Activated T-cell treated with anti-CD3 and anti-CD28 coated beads, Interleukin-2, amount 50 U/mL, for 72 hours (primary cell): ENCODE data around the gene CHMP1B. TPM values are rescaled to one million over a fixed set of nuclear protein-coding genes. Genes with fewer than 3 reads are reported as not detected.
A peak's percentile ranks its signal among the peaks of the same experiment; 100 is the strongest.

Experiments used
- ATAC-seq, 2 donors: fragments of 150-1000 bp; cut with Tn5 transposase; replicated peaks in 1 of 2; 2 replicates each; pipeline ENCODE4 v1.10.0; 2021; ENCODE audit warnings: moderate library complexity in 2 of 2, mild to moderate bottlenecking in 1 of 2
- DNase-seq, 2 donors: peaks; one replicate each; pipeline ENCODE4 v3.0.0; 2021 to 2022; ENCODE audit warnings: mixed read lengths in 1 of 2
- H3K27ac Mint-ChIP-seq: one replicate; pipeline ENCODE4 v1.8.0; 2022; ENCODE audit warnings: mild to moderate bottlenecking, moderate library complexity, mixed read lengths
- H3K27me3 Mint-ChIP-seq: one replicate; pipeline ENCODE4 v1.8.0; 2022; ENCODE audit warnings: low read depth, mixed read lengths
- H3K36me3 Mint-ChIP-seq, 2 donors: one replicate each; pipeline ENCODE4 v1.8.0; 2022; ENCODE audit warnings: mixed read lengths in 2 of 2, mild to moderate bottlenecking in 1 of 2; ENCODE audit not compliant: insufficient read depth in 2 of 2
- H3K4me1 Mint-ChIP-seq: one replicate; pipeline ENCODE4 v1.8.0; 2022; ENCODE audit warnings: low read depth, mixed read lengths
- H3K4me3 Mint-ChIP-seq, 2 donors: one replicate each; pipeline ENCODE4 v1.8.0; 2022; ENCODE audit warnings: mild to moderate bottlenecking in 2 of 2, mixed read lengths in 2 of 2, moderate library complexity in 2 of 2
- H3K9me3 Mint-ChIP-seq, 2 donors: one replicate each; pipeline ENCODE4 v1.8.0; 2022; ENCODE audit warnings: mixed read lengths in 2 of 2
- total RNA-seq, 2 donors: library from RNA; stranded (reverse); gene quantifications; one replicate each; pipeline ENCODE4 v1.2.3, GENCODE V29; 2022

Gene CHMP1B, protein sequence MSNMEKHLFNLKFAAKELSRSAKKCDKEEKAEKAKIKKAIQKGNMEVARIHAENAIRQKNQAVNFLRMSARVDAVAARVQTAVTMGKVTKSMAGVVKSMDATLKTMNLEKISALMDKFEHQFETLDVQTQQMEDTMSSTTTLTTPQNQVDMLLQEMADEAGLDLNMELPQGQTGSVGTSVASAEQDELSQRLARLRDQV
- 10 to 100 TPM; 29.8 to 31.3 TPM for total RNA-seq

DNA sequence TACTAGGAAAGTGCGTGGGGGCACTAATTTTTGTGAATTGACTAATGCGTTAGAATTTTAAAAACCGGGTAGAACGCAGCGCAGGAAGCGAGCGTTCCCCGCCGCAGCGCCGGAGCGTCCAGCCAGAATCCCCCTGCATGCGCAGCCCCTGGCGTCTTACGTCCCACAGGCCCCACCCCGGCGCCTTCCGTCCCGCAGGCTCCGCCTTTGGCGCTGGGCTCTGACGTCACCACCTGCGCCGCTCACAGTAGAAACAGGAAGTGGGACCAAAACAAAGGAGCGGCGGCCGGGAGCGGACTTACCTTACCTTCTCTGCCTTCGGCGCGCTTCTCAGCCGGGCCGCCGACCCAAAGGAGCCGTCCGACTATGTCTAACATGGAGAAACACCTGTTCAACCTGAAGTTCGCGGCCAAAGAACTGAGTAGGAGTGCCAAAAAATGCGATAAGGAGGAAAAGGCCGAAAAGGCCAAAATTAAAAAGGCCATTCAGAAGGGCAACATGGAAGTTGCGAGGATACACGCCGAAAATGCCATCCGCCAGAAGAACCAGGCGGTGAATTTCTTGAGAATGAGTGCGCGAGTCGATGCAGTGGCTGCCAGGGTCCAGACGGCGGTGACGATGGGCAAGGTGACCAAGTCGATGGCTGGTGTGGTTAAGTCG, at the start of gene CHMP1B:
TSS of gene CHMP1B (plus strand) at position 268 of the 660 bp plus-strand sequence. CDS start at position 367, 99 bp downstream.
- Mint-ChIP-seq H3K36me3 (peaks cover 2 to 7% of the 10 kb centered on the region in 2 donors), H3K9me3 (no peaks in the 10 kb centered on the region), H3K27me3 (no peaks in the 10 kb centered on the region), H3K4me1 (peaks cover 37% of the 10 kb centered on the region), H3K4me3 (peak within 1 kb of the TSS; percentile 96 to 99), H3K27ac (peak within 1 kb of the TSS; percentile 100)
- ATAC-seq (peak; percentile 96 to 98), DNase-seq (peak; percentile 97 to 98)

DNA sequence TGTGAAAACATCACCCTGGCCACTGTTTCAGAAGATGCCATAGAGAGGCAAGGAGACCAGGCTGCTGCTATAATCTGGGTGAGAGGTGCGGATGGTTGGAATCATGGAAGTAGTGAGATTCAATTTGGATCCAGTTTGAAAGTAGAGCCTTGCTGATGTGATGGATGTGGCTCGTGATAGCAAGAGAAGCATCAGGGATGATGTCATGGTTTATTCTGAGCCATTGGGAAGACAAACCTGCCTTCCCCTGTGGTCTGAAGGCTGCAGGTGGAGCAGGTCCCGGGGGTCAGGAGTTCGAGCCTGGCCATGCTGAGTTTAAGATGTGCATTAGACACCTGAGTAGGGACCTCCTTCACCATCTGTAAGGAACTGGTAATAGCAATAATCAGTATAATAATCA, 49.6 kb upstream of the CHMP1B start:
- no peak for ATAC-seq
- H3K9me3 Mint-ChIP-seq: no peaks in the 10 kb centered on the region
- H3K27me3 Mint-ChIP-seq: peaks cover 7% of the 10 kb centered on the region
- no peak overlapping the region for H3K27ac Mint-ChIP-seq
- H3K4me1 Mint-ChIP-seq: no peaks in the 10 kb centered on the region
- no peaks in the 10 kb centered on the region for H3K36me3 Mint-ChIP-seq
- H3K4me3 Mint-ChIP-seq: no peak overlapping the region
- DNase-seq: no peak

DNA sequence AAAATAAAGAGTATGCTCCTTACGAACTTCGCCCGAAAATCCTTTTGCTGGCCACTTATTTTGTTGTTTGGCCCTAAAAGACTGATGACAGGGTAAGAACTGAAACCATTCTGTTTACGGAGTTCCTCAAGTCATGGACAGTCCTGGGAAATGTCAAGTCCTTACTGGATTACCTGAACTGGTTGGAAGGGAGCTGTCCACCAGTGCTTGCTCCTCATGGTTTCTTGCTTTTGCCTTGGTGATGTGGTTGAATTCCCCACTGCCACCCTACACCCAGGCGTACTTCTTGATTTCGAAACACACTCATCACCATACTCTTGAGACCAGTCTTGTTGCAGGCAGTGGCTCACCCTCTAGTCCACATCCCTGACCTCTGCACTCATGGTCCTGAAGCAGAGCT, 49.1 kb upstream of the CHMP1B start:
- no peak overlapping the region for H3K27ac Mint-ChIP-seq
- H3K36me3 Mint-ChIP-seq: no peaks in the 10 kb centered on the region
- ATAC-seq: no peak

DNA sequence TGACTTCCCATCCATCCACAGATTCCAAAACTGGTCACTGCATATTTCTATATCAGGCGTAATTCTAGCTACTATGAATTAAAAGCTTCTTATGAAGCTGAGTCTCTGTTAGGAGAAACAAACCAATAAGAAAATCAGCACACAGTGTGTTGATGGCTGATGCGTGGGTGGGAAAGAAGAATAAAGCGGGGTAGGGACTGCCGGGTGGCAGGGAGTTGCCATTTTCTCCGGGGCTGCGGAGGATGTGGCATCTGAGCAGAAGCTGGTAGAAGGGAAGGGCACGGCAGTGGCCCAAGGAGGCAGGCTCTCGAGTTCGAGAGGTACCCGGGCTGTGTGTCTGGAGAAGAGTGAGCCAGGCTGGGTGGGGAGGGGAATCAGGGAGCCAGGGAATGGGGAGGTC, 48.6 kb upstream of the CHMP1B start:
- DNase-seq: no peak
- no peaks in the 10 kb centered on the region for H3K36me3 Mint-ChIP-seq
- no peak overlapping the region for H3K4me3 Mint-ChIP-seq
- H3K27me3 Mint-ChIP-seq: peaks cover 7% of the 10 kb centered on the region
- no peaks in the 10 kb centered on the region for H3K9me3 Mint-ChIP-seq
- H3K4me1 Mint-ChIP-seq: no peaks in the 10 kb centered on the region
- H3K27ac Mint-ChIP-seq: no peak overlapping the region
- ATAC-seq: no peak

More for the DNA sequence above, 49.1 kb upstream of the CHMP1B start:
- no peak for DNase-seq
- Mint-ChIP-seq H3K27me3 (peaks cover 7% of the 10 kb centered on the region), H3K4me3 (no peak overlapping the region), H3K9me3 (no peaks in the 10 kb centered on the region), H3K4me1 (no peaks in the 10 kb centered on the region)

- H3K9me3 Mint-ChIP-seq: no peaks in the 10 kb centered on the region
- DNase-seq: no peak
- H3K27me3 Mint-ChIP-seq: no peaks in the 10 kb centered on the region
- H3K4me3 Mint-ChIP-seq: no peak overlapping the region
- ATAC-seq: no peak
- no peak overlapping the region for H3K27ac Mint-ChIP-seq
- H3K36me3 Mint-ChIP-seq: no peaks in the 10 kb centered on the region
- no peaks in the 10 kb centered on the region for H3K4me1 Mint-ChIP-seq
Observed at GRCh38 chr18:11807233-11807632, 44.0 kb upstream of the CHMP1B start.

DNA sequence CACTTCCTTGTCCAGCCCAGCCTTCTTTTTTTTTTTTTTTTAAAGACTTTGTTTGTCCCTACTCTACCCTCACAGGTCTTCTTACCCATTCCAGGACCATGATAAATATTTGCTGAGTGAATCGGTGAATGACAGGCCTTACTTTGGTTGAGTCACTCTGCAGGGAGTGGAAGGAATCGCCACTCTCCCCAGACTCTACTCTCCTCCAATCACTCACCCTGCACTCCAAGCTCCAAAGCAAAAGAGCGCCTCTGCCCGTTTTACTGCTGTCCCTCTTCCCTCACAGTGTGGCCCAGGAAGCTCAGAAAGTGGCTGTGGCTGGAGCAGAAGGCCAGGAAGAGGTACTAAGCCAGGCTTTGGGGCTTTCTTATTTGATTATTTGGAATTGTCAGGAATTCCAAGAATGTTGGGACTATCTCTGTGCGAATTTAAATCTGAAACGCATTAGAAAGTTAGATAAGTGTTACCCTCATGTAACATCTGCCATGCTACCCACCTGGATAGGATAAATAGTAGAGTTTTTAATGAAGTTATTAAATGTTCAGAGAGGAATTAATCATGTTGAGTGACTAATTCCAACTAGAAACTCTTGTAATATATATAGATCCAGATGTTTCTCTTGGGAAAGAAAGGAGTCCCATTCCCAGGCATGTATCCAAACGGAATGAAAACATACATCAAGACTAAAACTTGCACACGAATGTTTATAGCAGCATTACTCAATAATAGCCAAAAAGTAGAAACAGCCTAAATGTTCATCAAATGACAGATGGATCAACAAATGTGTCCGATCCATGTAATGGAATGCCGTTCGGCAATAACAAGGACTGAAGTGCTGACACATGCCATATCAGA, 43.0 kb upstream of the CHMP1B start:
- no peaks in the 10 kb centered on the region for H3K27me3 Mint-ChIP-seq

GRCh38 chr18:11809895-11810294, 41.3 kb upstream of the CHMP1B start:
- DNase-seq (no peak), ATAC-seq (no peak)
- Mint-ChIP-seq H3K9me3 (no peaks in the 10 kb centered on the region), H3K27ac (no peak overlapping the region), H3K4me1 (no peaks in the 10 kb centered on the region), H3K4me3 (no peak overlapping the region), H3K36me3 (no peaks in the 10 kb centered on the region), H3K27me3 (no peaks in the 10 kb centered on the region)

More for the DNA sequence above, 43.0 kb upstream of the CHMP1B start:
- Mint-ChIP-seq H3K9me3 (no peaks in the 10 kb centered on the region), H3K36me3 (no peaks in the 10 kb centered on the region), H3K4me3 (no peak overlapping the region), H3K27ac (no peak overlapping the region), H3K4me1 (no peaks in the 10 kb centered on the region)
- ATAC-seq: no peak
- DNase-seq: no peak

DNA sequence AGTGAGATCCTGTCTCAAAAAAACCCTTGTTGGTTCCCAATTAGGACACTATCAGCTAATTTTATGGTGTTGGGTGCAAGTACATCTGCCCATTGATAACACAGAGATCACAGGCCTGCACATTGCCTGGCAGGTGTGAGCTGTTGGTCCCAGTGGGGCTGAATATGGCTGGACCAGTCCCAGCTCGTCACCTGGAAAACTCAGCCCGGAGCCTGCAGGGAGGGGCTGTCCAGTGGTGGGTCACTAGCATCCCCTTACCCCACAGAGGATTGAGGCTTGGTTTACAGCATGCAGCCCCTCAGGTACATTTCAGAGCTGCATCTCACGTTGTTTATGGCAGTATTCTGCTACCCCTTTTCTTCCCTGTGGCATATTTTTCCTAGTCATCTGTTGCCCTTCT, 40.8 kb upstream of the CHMP1B start:
- no peaks in the 10 kb centered on the region for H3K36me3 Mint-ChIP-seq
- no peak for ATAC-seq
- H3K4me1 Mint-ChIP-seq: no peaks in the 10 kb centered on the region
- no peak for DNase-seq
- H3K27ac Mint-ChIP-seq: no peak overlapping the region
- H3K4me3 Mint-ChIP-seq: no peak overlapping the region
- no peaks in the 10 kb centered on the region for H3K27me3 Mint-ChIP-seq
- H3K9me3 Mint-ChIP-seq: no peaks in the 10 kb centered on the region

DNA sequence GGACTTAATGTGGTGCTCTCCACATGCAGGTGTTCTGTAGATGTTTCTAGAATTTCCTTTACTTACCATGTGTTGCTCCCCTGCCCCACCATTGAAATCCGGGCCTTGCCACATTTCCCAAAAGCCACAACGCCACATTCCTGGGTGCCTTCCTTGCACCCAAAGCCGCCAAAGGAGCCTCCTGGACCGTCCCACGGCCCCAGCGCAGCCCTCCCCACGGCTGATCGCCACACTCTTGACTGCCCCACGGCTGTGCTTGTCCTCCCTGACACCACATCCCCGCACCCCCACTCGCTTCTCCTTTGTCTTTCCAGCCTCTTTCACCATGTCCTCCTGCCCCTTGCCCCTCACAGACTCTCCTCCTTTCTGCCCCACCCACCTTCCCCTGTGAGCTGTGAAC, 40.2 kb upstream of the CHMP1B start:
- H3K4me1 Mint-ChIP-seq: no peaks in the 10 kb centered on the region
- H3K36me3 Mint-ChIP-seq: no peaks in the 10 kb centered on the region
- ATAC-seq (no peak), DNase-seq (no peak)
- no peaks in the 10 kb centered on the region for H3K27me3 Mint-ChIP-seq
- H3K27ac Mint-ChIP-seq: no peak overlapping the region
- H3K4me3 Mint-ChIP-seq: no peak overlapping the region
- H3K9me3 Mint-ChIP-seq: no peaks in the 10 kb centered on the region

- DNase-seq (no peak), ATAC-seq (no peak)
- Mint-ChIP-seq H3K27me3 (no peaks in the 10 kb centered on the region), H3K36me3 (no peaks in the 10 kb centered on the region), H3K4me1 (no peaks in the 10 kb centered on the region), H3K27ac (no peak overlapping the region), H3K4me3 (no peak overlapping the region), H3K9me3 (no peaks in the 10 kb centered on the region)
Observed at GRCh38 chr18:11817229-11817628, 34.0 kb upstream of the CHMP1B start.

- no peaks in the 10 kb centered on the region for H3K27me3 Mint-ChIP-seq
- no peak overlapping the region for H3K27ac Mint-ChIP-seq
- no peaks in the 10 kb centered on the region for H3K9me3 Mint-ChIP-seq
- ATAC-seq: no peak
- no peaks in the 10 kb centered on the region for H3K4me1 Mint-ChIP-seq
- DNase-seq: no peak
- H3K36me3 Mint-ChIP-seq: no peaks in the 10 kb centered on the region
- H3K4me3 Mint-ChIP-seq: no peak overlapping the region
Observed at GRCh38 chr18:11818486-11819203, 32.6 kb upstream of the CHMP1B start.

DNA sequence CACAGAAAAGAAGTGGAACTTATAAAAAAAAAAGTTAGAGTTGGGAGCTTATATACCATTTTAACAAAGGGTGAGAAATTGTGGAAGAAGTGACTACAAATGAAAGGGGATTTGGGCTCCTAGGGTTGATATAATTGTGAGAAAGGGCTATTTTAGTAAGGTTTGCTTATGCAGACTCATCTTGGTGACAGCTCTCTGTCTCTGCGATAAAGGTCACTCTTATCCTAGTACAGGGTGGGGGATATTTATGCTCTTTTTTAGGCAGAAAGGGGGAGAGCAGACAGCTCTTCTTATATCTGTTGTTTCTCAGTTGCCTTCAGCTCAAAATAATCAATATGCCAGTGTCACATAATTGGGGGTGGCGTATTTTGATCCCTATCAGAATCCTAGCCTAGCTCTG, 31.3 kb upstream of the CHMP1B start:
- H3K36me3 Mint-ChIP-seq: no peaks in the 10 kb centered on the region
- no peaks in the 10 kb centered on the region for H3K9me3 Mint-ChIP-seq
- H3K4me1 Mint-ChIP-seq: no peaks in the 10 kb centered on the region
- no peak overlapping the region for H3K27ac Mint-ChIP-seq
- H3K4me3 Mint-ChIP-seq: no peak overlapping the region
- ATAC-seq (no peak), DNase-seq (no peak)
- no peaks in the 10 kb centered on the region for H3K27me3 Mint-ChIP-seq

DNA sequence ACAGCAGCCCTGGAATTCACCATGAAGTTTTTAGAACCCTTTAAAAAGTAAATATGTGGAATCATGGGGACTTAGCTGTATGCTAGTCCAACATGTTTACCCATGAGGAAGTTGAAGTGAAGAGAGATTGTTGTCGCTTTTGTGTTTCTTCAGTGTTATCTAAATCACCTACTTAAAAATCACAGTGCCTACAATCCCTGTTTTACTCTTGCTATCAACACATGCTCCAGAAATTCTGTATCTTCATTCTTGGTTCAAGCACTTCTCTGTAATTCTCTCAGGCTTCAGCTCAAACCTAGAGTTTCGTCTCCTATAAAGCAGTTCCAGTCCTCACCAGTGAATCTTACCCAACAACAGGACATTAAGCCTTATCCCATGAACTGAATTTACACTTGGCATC, 30.5 kb upstream of the CHMP1B start:
- Mint-ChIP-seq H3K27me3 (no peaks in the 10 kb centered on the region), H3K4me3 (no peak overlapping the region), H3K4me1 (no peaks in the 10 kb centered on the region), H3K27ac (no peak overlapping the region), H3K36me3 (no peaks in the 10 kb centered on the region), H3K9me3 (no peaks in the 10 kb centered on the region)
- DNase-seq (no peak), ATAC-seq (no peak)
